CD4-positive, alpha-beta T cell (primary cell): ENCODE data around the gene SLC22A5. TPM values are rescaled to one million over a fixed set of nuclear protein-coding genes. Genes with fewer than 3 reads are reported as not detected.

Source experiments
- ATAC-seq: fragments of 200-7000 bp; cut with Tn5 transposase; one replicate; pipeline ENCODE4 v1.10.0; 2022; ENCODE audit warnings: mild to moderate bottlenecking; ENCODE audit not compliant: poor library complexity
- CTCF ChIA-PET: fragments of 350-600 bp; sonication (Branson Sonifier 250); formaldehyde crosslinking; loops from one replicate; lab custom pipeline; 2021; ENCODE audit warnings: antibody characterized with exemption, inconsistent platforms; lab: Charles Lee
- POLR2A ChIA-PET: fragments of 350-600 bp; sonication (Branson Sonifier 250); formaldehyde crosslinking; loops from one replicate; lab custom pipeline; 2021; ENCODE audit warnings: antibody characterized with exemption, inconsistent platforms; lab: Charles Lee
- DNase-seq, 14 experiments: peaks; one replicate each; pipeline ENCODE4 v3.0.0-alpha.2; 2013 to 2020; ENCODE audit warnings: mixed read lengths in 2 of 14
- H3K27ac ChIP-seq, 2 donors: one replicate each; pipeline versions ENCODE4 v1.5.1 to v1.7.0; 2013; ENCODE audit warnings: low read length in 2 of 2, low read depth in 1 of 2, mild to moderate bottlenecking in 1 of 2
- H3K27me3 ChIP-seq, 2 experiments: 1 replicate in 1 of 2; 2 replicates in 1 of 2; pipeline versions ENCODE4 v1.6.1 to v1.7.0; 2013; ENCODE audit warnings: low read length in 2 of 2, control low read depth in 1 of 2, mild to moderate bottlenecking in 1 of 2, moderate library complexity in 1 of 2; ENCODE audit not compliant: insufficient read depth in 2 of 2, control insufficient read depth in 1 of 2
- H3K36me3 ChIP-seq: one replicate; pipeline ENCODE4 v1.6.1; 2013; ENCODE audit warnings: low read length, control low read depth; ENCODE audit not compliant: insufficient read depth
- H3K4me1 ChIP-seq: one replicate; pipeline ENCODE4 v1.6.1; 2013; ENCODE audit warnings: low read length, control low read depth; ENCODE audit not compliant: insufficient read depth
- H3K4me3 ChIP-seq: one replicate; pipeline ENCODE4 v1.5.1; 2013; ENCODE audit warnings: mild to moderate bottlenecking, low read length, moderate library complexity
- H3K9me3 ChIP-seq, 2 experiments: 1 replicate in 1 of 2; 2 replicates in 1 of 2; pipeline versions ENCODE4 v1.6.1 to v1.7.0; 2013; ENCODE audit warnings: low read length in 2 of 2, mild to moderate bottlenecking in 2 of 2, control low read depth in 1 of 2, moderate library complexity in 1 of 2; ENCODE audit not compliant: control insufficient read depth in 1 of 2, insufficient read depth in 1 of 2
- H3K27ac Mint-ChIP-seq: one replicate; pipeline ENCODE4 v1.8.0; 2020; ENCODE audit warnings: mixed read lengths
- H3K27me3 Mint-ChIP-seq: one replicate; pipeline ENCODE4 v1.8.0; 2021; ENCODE audit warnings: mixed read lengths
- H3K36me3 Mint-ChIP-seq: one replicate; pipeline ENCODE4 v1.8.0; 2021; ENCODE audit warnings: low read depth, mixed read lengths
- H3K4me1 Mint-ChIP-seq: one replicate; pipeline ENCODE4 v1.8.0; 2021; ENCODE audit warnings: low read depth, mixed read lengths
- H3K4me3 Mint-ChIP-seq: one replicate; pipeline ENCODE4 v1.8.0; 2020; ENCODE audit warnings: mild to moderate bottlenecking, mixed read lengths
- H3K9me3 Mint-ChIP-seq: one replicate; pipeline ENCODE4 v1.8.0; 2020; ENCODE audit warnings: mixed read lengths
- CTCF ChIP-seq: fragments of 200-600 bp; IDR thresholded peaks from one replicate; pipeline ENCODE4 v1.8.0; 2022; ENCODE audit warnings: antibody characterized with exemption, mild to moderate bottlenecking
- intact Hi-C, 2 experiments: fragments of 100-400 bp; cut with DNase I in 1 of 2; cut with micrococcal nuclease in 1 of 2; formaldehyde crosslinking; loops; one replicate each; pipeline versions ENCODE4 v1.15.1 to v1.9.0; 2023 to 2025; cut with DNase I, micrococcal nuclease
- total RNA-seq, 174 experiments: library from RNA in 2 of 174; stranded (reverse) in 2 of 174; gene quantifications; one replicate each; pipeline ENCODE4 v1.2.3 and lab custom pipeline; 2021 to 2026

SLC22A5 gene
- total RNA-seq, 2 experiments from 2014 or later = 4.3 to 4.5 TPM

- Mint-ChIP-seq H3K4me3 (peak overlapping the region; percentile 77), H3K9me3 (no peaks in the 10 kb centered on the region), H3K27ac (peak overlapping the region; percentile 93), H3K36me3 (peaks cover 50% of the 10 kb centered on the region), H3K4me1 (peaks cover 97% of the 10 kb centered on the region), H3K27me3 (no peaks in the 10 kb centered on the region)
- intact Hi-C loops = loop anchor here in 1 of 2 experiments (2.0 kb wide), 4 partner anchors 15 to 65 kb away; partner anchors contain the start of gene IRF1
- DNase-seq (no peak), ATAC-seq (no peak)
- Histone ChIP-seq H3K27ac (peak overlapping the region; percentile 78 to 85), H3K4me1 (peaks cover 99% of the 10 kb centered on the region), H3K36me3 (peaks cover 35% of the 10 kb centered on the region), H3K4me3 (peak overlapping the region; percentile 13), H3K9me3 (no peaks in the 10 kb centered on the region), H3K27me3 (no peaks in the 10 kb centered on the region)
- ChIA-PET CTCF (interaction anchor here (0.9 to 2.4 kb wide), 11 partner anchors 10 to 75 kb away, joined by 3 to 12 read pairs (median 6); partner anchors contain the start of gene IRF1), POLR2A (interaction anchor here (0.8 to 20.0 kb wide), 10 partner anchors 10 to 70 kb away, joined by 3 to 645 read pairs (median 42); partner anchors contain the start of gene IRF1)
- TF ChIP-seq CTCF = no peak
These were observed 56.5 kb downstream of the SLC22A5 start for GRCh38 chr5:132425975-132426524.

DNA sequence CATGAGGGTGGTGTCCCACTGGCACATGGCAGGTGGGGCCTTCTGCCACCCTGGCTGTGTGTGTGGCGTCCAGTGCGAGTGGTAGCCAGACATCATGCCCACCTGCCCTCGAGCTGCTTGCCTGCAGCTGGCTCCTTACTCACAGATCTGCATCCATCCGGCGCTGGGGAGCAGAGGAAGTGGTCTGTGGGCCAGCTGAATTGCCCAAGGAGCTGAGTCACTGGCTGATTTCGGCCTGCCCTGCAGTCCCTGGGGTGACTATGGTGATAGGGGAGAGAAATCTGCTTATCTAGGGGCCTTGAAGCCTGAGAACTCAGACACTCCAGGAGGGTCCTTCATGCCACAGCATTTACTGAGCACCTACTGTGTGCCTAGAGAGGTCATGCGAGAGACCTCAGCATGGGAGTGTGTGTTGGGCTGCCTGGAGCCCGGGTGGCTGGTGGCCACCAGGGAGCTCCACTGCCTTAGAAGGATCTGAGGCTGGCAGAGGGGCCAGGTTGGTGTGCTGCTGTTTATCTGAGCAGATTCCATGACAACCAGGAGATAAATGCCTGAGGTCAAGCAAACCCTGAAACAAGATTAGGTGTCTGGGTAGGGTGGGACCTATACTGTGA lies 57.1 kb downstream of the SLC22A5 start:
- H3K4me3 ChIP-seq = peak overlapping the region; percentile 13
- H3K27me3 ChIP-seq = no peaks in the 10 kb centered on the region
- H3K36me3 ChIP-seq = peaks cover 35% of the 10 kb centered on the region
- ATAC-seq (peak; percentile 32), DNase-seq (peak; percentile 20 to 88 (median 52))
- TF ChIP-seq CTCF = no peak
- peak overlapping the region; percentile 77 for H3K4me3 Mint-ChIP-seq
- ChIA-PET POLR2A (interaction anchor here (0.6 to 20.0 kb wide), 12 partner anchors 11 to 73 kb away, joined by 3 to 645 read pairs (median 22); partner anchors contain the start of gene IRF1), CTCF (interaction anchor here (0.9 to 2.4 kb wide), 14 partner anchors 9 to 74 kb away, joined by 3 to 12 read pairs (median 6); partner anchors contain the start of gene IRF1)
- no peaks in the 10 kb centered on the region for H3K9me3 ChIP-seq
- H3K36me3 Mint-ChIP-seq = peaks cover 47% of the 10 kb centered on the region
- no peaks in the 10 kb centered on the region for H3K27me3 Mint-ChIP-seq
- intact Hi-C loops = loop anchor here in 1 of 2 experiments (1.0 to 2.0 kb wide), 2 partner anchors 30 to 46 kb away; no protein-coding TSS in a partner anchor
- H3K27ac Mint-ChIP-seq = peak overlapping the region; percentile 93
- H3K4me1 ChIP-seq = peaks cover 99% of the 10 kb centered on the region
- H3K9me3 Mint-ChIP-seq = no peaks in the 10 kb centered on the region
- H3K4me1 Mint-ChIP-seq = peaks cover 97% of the 10 kb centered on the region
- peak overlapping the region; percentile 78 to 85 for H3K27ac ChIP-seq

GRCh38 chr5:132427281-132428146 lies 58.0 kb downstream of the SLC22A5 start:
- POLR2A ChIA-PET = interaction anchor here (0.6 to 20.0 kb wide), 12 partner anchors 10 to 72 kb away, joined by 3 to 645 read pairs (median 22); partner anchors contain the start of gene IRF1
- peak overlapping the region; percentile 78 to 85 for H3K27ac ChIP-seq
- peaks cover 31% of the 10 kb centered on the region for H3K36me3 ChIP-seq
- DNase-seq = peak; percentile 35 to 89 (median 60)
- CTCF ChIA-PET = interaction anchor here (0.9 to 2.4 kb wide), 12 partner anchors 8 to 73 kb away, joined by 3 to 12 read pairs (median 6); partner anchors contain the start of gene IRF1
- intact Hi-C loops = loop anchor here in 1 of 2 experiments (1.0 to 2.0 kb wide), 2 partner anchors 29 to 45 kb away; no protein-coding TSS in a partner anchor
- Mint-ChIP-seq H3K9me3 (no peaks in the 10 kb centered on the region), H3K4me3 (peak overlapping the region; percentile 77), H3K4me1 (peaks cover 100% of the 10 kb centered on the region), H3K27ac (peak overlapping the region; percentile 93), H3K36me3 (peaks cover 53% of the 10 kb centered on the region), H3K27me3 (no peaks in the 10 kb centered on the region)
- TF ChIP-seq CTCF = no peak
- peak overlapping the region; percentile 28 for H3K4me3 ChIP-seq
- no peaks in the 10 kb centered on the region for H3K27me3 ChIP-seq
- ATAC-seq = peak; percentile 51
- H3K9me3 ChIP-seq = no peaks in the 10 kb centered on the region
- H3K4me1 ChIP-seq = peaks cover 99% of the 10 kb centered on the region
